Mesendoderm (in vitro differentiated cells): Measurements from ENCODE around the gene TARS1.
"Not testable (repeated sequence)": the region's sequence is repeated elsewhere in the genome, so short reads cannot be mapped to it uniquely, and the experiment has no call there.

ENCODE experiments used
- DNase-seq: peaks from one replicate; pipeline ENCODE4 v3.0.0; 2013
- H2AK5ac ChIP-seq: 2 replicates; pipeline ENCODE4 v1.6.1; 2013; ENCODE audit warnings: low read length, inconsistent platforms
- H2BK120ac ChIP-seq: 2 replicates; pipeline ENCODE4 v1.6.1; 2013; ENCODE audit warnings: low read depth, mild to moderate bottlenecking, low read length, moderate library complexity, mixed read lengths
- H2BK15ac ChIP-seq: replicated peaks from 2 replicates; pipeline ENCODE4 v1.6.1; 2013; ENCODE audit warnings: low read depth, mild to moderate bottlenecking, moderate library complexity
- H2BK5ac ChIP-seq: 2 replicates; pipeline ENCODE4 v1.6.1; 2013; ENCODE audit warnings: low read length, inconsistent platforms
- H3K18ac ChIP-seq: 2 replicates; pipeline ENCODE4 v1.6.1; 2013; ENCODE audit warnings: mild to moderate bottlenecking, low read length, mixed read lengths
- H3K23ac ChIP-seq: one replicate; pipeline ENCODE4 v1.6.1; 2013; ENCODE audit warnings: low read length
- H3K27ac ChIP-seq: 2 replicates; pipeline ENCODE4 v1.5.1; 2013; ENCODE audit warnings: low read depth, mild to moderate bottlenecking, inconsistent platforms, low read length, moderate library complexity
- H3K27me3 ChIP-seq: 2 replicates; pipeline ENCODE4 v1.6.1; 2013; ENCODE audit warnings: low read length, control low read depth, mild to moderate bottlenecking, inconsistent platforms; ENCODE audit not compliant: insufficient read depth, poor library complexity
- H3K36me3 ChIP-seq: 2 replicates; pipeline ENCODE4 v1.6.1; 2013; ENCODE audit warnings: low read length, inconsistent platforms; ENCODE audit not compliant: control insufficient read depth, insufficient read depth
- H3K4ac ChIP-seq: one replicate; pipeline ENCODE4 v1.6.1; 2013; ENCODE audit warnings: low read depth, mild to moderate bottlenecking, low read length, moderate library complexity
- H3K4me1 ChIP-seq: 2 replicates; pipeline ENCODE4 v1.6.1; 2013; ENCODE audit warnings: low read depth, low read length, inconsistent platforms; ENCODE audit not compliant: control insufficient read depth
- H3K4me2 ChIP-seq: 2 replicates; pipeline ENCODE4 v1.6.1; 2013; ENCODE audit warnings: low read length
- H3K4me3 ChIP-seq: 2 replicates; pipeline ENCODE4 v1.5.1; 2013; ENCODE audit warnings: mild to moderate bottlenecking, low read length
- H3K56ac ChIP-seq: one replicate; pipeline ENCODE4 v1.6.1; 2013; ENCODE audit warnings: low read length
- H3K79me1 ChIP-seq: 2 replicates; pipeline ENCODE4 v1.6.1; 2013; ENCODE audit warnings: low read length, inconsistent platforms
- H3K79me2 ChIP-seq: 2 replicates; pipeline ENCODE4 v1.6.1; 2013; ENCODE audit warnings: mild to moderate bottlenecking, low read length; ENCODE audit not compliant: control insufficient read depth, insufficient read depth
- H3K9ac ChIP-seq: 2 replicates; pipeline ENCODE4 v1.6.1; 2013; ENCODE audit warnings: low read length, inconsistent platforms
- H4K5ac ChIP-seq: one replicate; pipeline ENCODE4 v1.6.1; 2013; ENCODE audit warnings: low read length
- H4K8ac ChIP-seq: one replicate; pipeline ENCODE4 v1.6.1; 2013; ENCODE audit warnings: low read depth, mild to moderate bottlenecking, control low read depth, low read length, moderate library complexity
- WGBS: extraction: QIAGEN DNeasy Blood & Tissue Kit; methylation state at CpG from one replicate; pipeline ENCODE4 v1.1.7; 2013; ENCODE audit warnings: low lambda C conversion rate, missing lambda C conversion rate; ENCODE audit not compliant: insufficient coverage; ENCODE audit errors: extremely low coverage; 5-methylcytosine and 5-hydroxymethylcytosine counted together

Gene TARS1

DNA sequence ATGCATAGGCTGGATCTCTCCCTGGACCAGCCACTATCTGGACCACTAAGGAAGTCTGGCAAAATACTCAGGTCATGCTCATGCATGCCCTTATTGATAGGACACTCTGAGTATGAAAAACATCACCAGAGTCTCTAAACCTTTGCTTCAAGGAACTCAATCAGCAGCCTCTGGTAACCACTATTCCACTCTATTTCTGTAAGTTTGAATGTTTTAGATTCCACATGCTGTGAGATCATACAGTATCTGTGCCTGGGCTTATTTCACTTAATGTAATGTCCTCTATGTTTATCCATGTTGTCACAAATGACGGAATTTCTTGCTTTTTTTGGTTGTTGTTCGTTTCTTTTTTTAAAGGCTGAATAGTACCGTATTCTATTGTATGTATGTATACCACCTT is 68.3 kb downstream of the TARS1 start:
- H3K79me2 ChIP-seq = no peaks in the 10 kb centered on the region
- H4K5ac ChIP-seq = no peak overlapping the region
- H3K27ac ChIP-seq = no peak overlapping the region
- H3K9ac ChIP-seq = no peak overlapping the region
- H3K23ac ChIP-seq = no peak overlapping the region
- H3K18ac ChIP-seq = no peak overlapping the region
- H4K8ac ChIP-seq = no peak overlapping the region
- no peaks in the 10 kb centered on the region for H3K36me3 ChIP-seq
- no peaks in the 10 kb centered on the region for H3K79me1 ChIP-seq
- no peaks in the 10 kb centered on the region for H3K27me3 ChIP-seq
- H3K56ac ChIP-seq = no peak overlapping the region
- no peak overlapping the region for H3K4me3 ChIP-seq
- no peak for DNase-seq
- WGBS = no CpG with 5 or more reads among the region's 3 CpGs
- no peak overlapping the region for H3K4ac ChIP-seq
- H2BK5ac ChIP-seq = no peak overlapping the region
- H3K4me2 ChIP-seq = no peak overlapping the region
- no peak overlapping the region for H2AK5ac ChIP-seq
- no peak overlapping the region for H2BK15ac ChIP-seq
- no peak overlapping the region for H2BK120ac ChIP-seq
- H3K4me1 ChIP-seq = no peaks in the 10 kb centered on the region

DNA sequence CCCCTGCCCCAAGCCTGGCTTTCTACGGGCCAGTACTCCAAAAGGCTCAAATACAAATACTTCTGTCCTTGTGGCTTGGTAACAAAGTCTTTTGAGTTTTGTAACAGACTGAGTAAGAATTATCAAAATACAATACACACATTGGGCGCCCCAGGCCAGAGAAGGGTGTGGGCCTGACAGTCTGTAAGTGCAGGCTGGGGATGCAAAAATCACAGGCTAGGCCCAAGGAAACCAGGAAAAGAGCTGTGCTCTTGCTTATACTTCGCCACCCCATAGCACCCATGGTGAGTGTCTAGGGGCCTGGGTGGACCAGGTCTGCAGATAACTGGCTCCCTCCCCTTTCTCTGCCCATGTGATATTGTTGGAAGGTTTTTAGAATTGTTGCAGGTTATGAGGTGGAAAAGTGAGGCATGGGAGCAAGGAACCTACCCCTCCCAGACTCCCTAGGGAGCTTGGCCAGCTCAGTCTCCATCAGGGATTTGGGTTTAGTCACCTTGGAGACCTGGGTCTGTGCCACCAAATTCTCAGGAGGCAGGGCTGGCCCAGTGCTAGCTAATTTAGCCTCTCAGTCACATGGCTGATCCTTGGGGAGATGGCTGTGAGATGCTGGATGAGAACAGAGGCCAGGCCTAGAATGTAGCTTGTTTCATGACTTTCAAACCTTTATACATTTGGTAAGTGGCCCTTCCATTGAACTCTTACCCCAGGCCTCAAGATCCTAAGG is 72.9 kb downstream of the TARS1 start:
- Histone ChIP-seq H2BK15ac (no peak overlapping the region), H3K4me3 (no peak overlapping the region), H4K5ac (no peak overlapping the region), H2BK120ac (no peak overlapping the region), H3K79me1 (no peaks in the 10 kb centered on the region), H3K27ac (no peak overlapping the region), H3K56ac (no peak overlapping the region), H3K4me1 (no peaks in the 10 kb centered on the region), H3K4me2 (no peak overlapping the region), H3K9ac (no peak overlapping the region), H3K18ac (no peak overlapping the region), H3K4ac (no peak overlapping the region), H2BK5ac (no peak overlapping the region), H3K23ac (no peak overlapping the region), H2AK5ac (no peak overlapping the region), H3K27me3 (no peaks in the 10 kb centered on the region), H4K8ac (no peak overlapping the region), H3K36me3 (no peaks in the 10 kb centered on the region), H3K79me2 (no peaks in the 10 kb centered on the region)
- WGBS = no CpG with 5 or more reads among the region's 3 CpGs
- no peak for DNase-seq

DNA sequence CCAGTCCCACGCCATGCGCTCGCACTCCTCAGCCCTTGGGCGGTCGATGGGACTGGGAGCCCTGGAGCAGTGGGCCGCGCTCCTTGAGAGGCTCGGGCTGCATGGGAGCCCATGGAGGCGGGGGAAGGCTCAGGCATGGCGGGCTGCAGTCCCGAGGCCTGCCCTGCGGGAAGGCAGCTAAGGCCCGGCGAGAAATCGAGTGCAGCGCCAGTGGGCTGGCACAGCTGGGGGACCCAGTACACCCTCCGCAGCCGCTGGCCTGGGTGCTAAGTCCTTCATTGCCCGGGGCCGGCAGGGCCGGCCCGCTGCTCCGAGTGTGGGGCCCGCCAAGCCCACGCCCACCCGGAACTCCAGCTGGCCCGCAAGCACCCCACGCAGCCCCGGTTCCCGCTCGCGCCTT is 74.6 kb downstream of the TARS1 start:
- H4K8ac ChIP-seq, H3K18ac ChIP-seq, H2BK15ac ChIP-seq, H3K23ac ChIP-seq, H3K79me2 ChIP-seq, H3K4me1 ChIP-seq, H3K4me3 ChIP-seq, H2BK5ac ChIP-seq, H2BK120ac ChIP-seq, H3K36me3 ChIP-seq, DNase-seq, H2AK5ac ChIP-seq, H3K27me3 ChIP-seq, H3K56ac ChIP-seq, H3K79me1 ChIP-seq, H4K5ac ChIP-seq, H3K4me2 ChIP-seq, H3K9ac ChIP-seq, H3K27ac ChIP-seq, H3K4ac ChIP-seq: not testable (repeated sequence)
- WGBS = no CpG with 5 or more reads among the region's 32 CpGs

DNA sequence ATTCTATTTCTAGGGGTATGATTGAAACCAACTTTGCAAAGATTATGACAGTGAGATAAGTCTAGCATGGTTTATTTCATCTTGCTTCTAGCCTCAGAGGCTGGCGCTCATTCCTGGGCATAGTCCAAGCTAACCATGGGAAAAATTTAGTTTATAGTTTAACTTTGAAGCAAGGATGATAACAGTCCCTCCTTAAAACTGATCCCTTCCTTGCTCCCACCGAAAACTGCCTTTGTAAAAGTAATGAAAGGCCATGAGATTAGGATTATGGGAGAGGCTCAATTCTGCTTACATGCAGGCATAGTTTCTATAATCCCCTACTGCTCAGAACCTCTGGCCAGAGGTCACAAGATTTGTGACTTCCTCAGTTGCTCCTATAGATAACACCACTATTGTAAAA is 75.7 kb downstream of the TARS1 start:
- no peak overlapping the region for H2AK5ac ChIP-seq
- H3K4me3 ChIP-seq = no peak overlapping the region
- H4K8ac ChIP-seq = no peak overlapping the region
- H3K23ac ChIP-seq = no peak overlapping the region
- no peak overlapping the region for H3K27ac ChIP-seq
- no peak overlapping the region for H3K18ac ChIP-seq
- WGBS = no CpG with 5 or more reads among the region's 2 CpGs
- no peaks in the 10 kb centered on the region for H3K4me1 ChIP-seq
- H3K79me1 ChIP-seq = no peaks in the 10 kb centered on the region
- H2BK120ac ChIP-seq = no peak overlapping the region
- no peaks in the 10 kb centered on the region for H3K79me2 ChIP-seq
- no peak overlapping the region for H3K56ac ChIP-seq
- H2BK15ac ChIP-seq = no peak overlapping the region
- no peak for DNase-seq
- no peak overlapping the region for H4K5ac ChIP-seq
- H3K4ac ChIP-seq = no peak overlapping the region
- H2BK5ac ChIP-seq = no peak overlapping the region
- no peaks in the 10 kb centered on the region for H3K36me3 ChIP-seq
- no peak overlapping the region for H3K9ac ChIP-seq
- H3K27me3 ChIP-seq = no peaks in the 10 kb centered on the region
- H3K4me2 ChIP-seq = no peak overlapping the region
